ENCODE results near the gene MBOAT1. TPM values are rescaled to one million over a fixed set of nuclear protein-coding genes. Genes with fewer than 3 reads are reported as not detected.
"Not testable (repeated sequence)": the region's sequence is repeated elsewhere in the genome, so short reads cannot be mapped to it uniquely, and the experiment has no call there.

The MBOAT1 gene
- 1 to 10 TPM in 5 of 8 experiments, under 1 TPM in 3; 0.46 to 3.6 (median 1.4) TPM for total RNA-seq

DNA sequence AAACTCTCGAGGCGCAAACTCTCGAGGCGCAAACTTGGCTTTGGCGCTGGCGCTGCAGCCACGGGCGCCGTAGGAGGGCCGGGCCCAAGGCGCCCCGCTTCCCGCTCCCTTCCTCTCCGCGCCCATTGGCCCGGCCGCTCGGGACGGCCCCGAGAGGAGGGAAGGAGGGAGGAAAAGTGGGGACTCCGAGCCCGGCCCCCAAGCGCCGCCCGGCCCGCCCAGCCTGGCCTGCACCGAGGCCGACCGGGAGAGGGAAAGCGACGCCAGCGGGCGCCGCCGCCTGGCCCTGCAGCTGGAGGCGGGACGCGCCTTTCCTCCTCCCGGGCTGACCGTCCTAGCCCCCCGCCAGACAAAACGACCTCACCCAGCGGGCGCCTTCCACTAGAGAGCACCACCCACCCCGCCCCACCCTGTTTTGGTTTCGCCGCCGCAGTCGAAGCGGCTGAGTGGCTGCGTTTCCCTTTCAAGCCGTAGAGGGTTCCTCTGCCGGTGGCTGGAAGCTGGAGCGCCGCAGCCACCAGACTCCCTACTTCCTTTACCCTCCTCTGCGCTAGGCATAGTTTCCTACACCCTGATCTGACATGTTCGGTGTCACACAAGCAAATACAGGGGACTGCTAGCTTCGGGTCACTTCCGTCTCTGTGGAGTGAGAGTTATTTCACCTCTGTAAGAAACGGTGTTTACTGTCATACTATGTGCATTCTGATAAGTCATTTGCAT, at the start of gene MBOAT1:
Gene MBOAT1, minus strand, starts transcription at position 78 of the 720 bp plus-strand sequence. CDS start 235 bp downstream, outside the sequence.
- ATAC-seq (replicated peaks in 6 of 8) = peak; percentile 88 to 97 (median 93)

GRCh38 chr6:20261685-20262084, 49.4 kb upstream of the MBOAT1 start:
- H3K4me3 ChIP-seq = no peak overlapping the region
- no peak for ATAC-seq (replicated peaks in 6 of 8)
- no peaks in the 10 kb centered on the region for H3K4me1 ChIP-seq (replicated peaks in 1 of 2)
- in situ Hi-C loops (cut with MboI; ENCODE audit: low pct_unique_long_range_greater_than_20kb in 2 of 9, low sequenced_read_pairs in 9 of 9, unreplicated experiment in 9 of 9) = no loop called here
- no peak overlapping the region for H3K27ac ChIP-seq
- WGBS, 10 experiments = 0 to 100% (median 81%) methylated on average over 1 to 2 of the region's 2 CpGs

More for the DNA sequence above, at the start of gene MBOAT1:
- peak within 1 kb of the TSS; percentile 43 to 66 (median 46) for H3K4me3 ChIP-seq
- WGBS, 10 experiments = 0 to 8% (median 3%) methylated on average over 1 to 8 of the region's 60 CpGs; no CpG with 5 or more reads in 3 of the 10 experiments
- H3K4me1 ChIP-seq (replicated peaks in 1 of 2) = peaks cover 7 to 8% of the 10 kb centered on the region in 2 donors
- in situ Hi-C loops (cut with MboI; ENCODE audit: low pct_unique_long_range_greater_than_20kb in 2 of 9, low sequenced_read_pairs in 9 of 9, unreplicated experiment in 9 of 9) = no loop called here
- H3K27ac ChIP-seq = no peak within 1 kb of the TSS

DNA sequence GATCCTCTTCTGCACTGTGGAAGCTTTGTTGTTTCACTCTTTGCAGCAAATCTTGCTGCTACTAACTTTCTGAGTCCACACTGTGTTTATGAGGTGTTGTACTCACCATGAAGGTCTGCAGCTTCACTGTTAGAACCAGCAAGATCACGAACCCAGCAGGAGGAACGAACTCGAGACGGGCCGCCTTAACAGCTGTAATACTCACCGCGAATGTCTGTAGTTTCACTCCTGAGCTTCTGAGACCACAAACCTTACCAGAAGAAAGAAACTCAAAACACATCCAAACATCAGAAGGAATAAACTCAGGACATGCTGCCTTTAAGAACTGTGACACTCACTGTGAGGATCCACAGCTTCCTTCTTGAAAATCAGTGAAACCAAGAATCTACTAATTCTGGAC, 48.1 kb upstream of the MBOAT1 start:
- no peak overlapping the region for H3K27ac ChIP-seq
- ATAC-seq (replicated peaks in 6 of 8) = no peak

GRCh38 chr6:20259316-20260049, 47.2 kb upstream of the MBOAT1 start:
- Histone ChIP-seq H3K4me1 (replicated peaks in 1 of 2) (no peaks in the 10 kb centered on the region), H3K27ac (no peak overlapping the region), H3K4me3 (no peak overlapping the region)
- WGBS, 10 experiments = 88 to 98% (median 96%) methylated on average over 4 to 11 of the region's 48 CpGs; no CpG with 5 or more reads in 7 of the 10 experiments
- no peak for ATAC-seq (replicated peaks in 6 of 8)
- in situ Hi-C loops (cut with MboI; ENCODE audit: low pct_unique_long_range_greater_than_20kb in 2 of 9, low sequenced_read_pairs in 9 of 9, unreplicated experiment in 9 of 9) = no loop called here

More for the DNA sequence above, 48.1 kb upstream of the MBOAT1 start:
- H3K4me3 ChIP-seq = no peak overlapping the region
- 60 to 92% (median 85%) methylated on average over 2 to 7 of the region's 7 CpGs; no CpG with 5 or more reads in 6 of the 10 experiments for WGBS, 10 experiments
- no peaks in the 10 kb centered on the region for H3K4me1 ChIP-seq (replicated peaks in 1 of 2)
- in situ Hi-C loops (cut with MboI; ENCODE audit: low pct_unique_long_range_greater_than_20kb in 2 of 9, low sequenced_read_pairs in 9 of 9, unreplicated experiment in 9 of 9) = no loop called here

GRCh38 chr6:20255428-20255827, 43.2 kb upstream of the MBOAT1 start:
- Histone ChIP-seq H3K27ac (no peak overlapping the region), H3K4me1 (replicated peaks in 1 of 2) (no peaks in the 10 kb centered on the region), H3K4me3 (no peak overlapping the region)
- in situ Hi-C loops (cut with MboI; ENCODE audit: low pct_unique_long_range_greater_than_20kb in 2 of 9, low sequenced_read_pairs in 9 of 9, unreplicated experiment in 9 of 9) = no loop called here
- no peak for ATAC-seq (replicated peaks in 6 of 8)

DNA sequence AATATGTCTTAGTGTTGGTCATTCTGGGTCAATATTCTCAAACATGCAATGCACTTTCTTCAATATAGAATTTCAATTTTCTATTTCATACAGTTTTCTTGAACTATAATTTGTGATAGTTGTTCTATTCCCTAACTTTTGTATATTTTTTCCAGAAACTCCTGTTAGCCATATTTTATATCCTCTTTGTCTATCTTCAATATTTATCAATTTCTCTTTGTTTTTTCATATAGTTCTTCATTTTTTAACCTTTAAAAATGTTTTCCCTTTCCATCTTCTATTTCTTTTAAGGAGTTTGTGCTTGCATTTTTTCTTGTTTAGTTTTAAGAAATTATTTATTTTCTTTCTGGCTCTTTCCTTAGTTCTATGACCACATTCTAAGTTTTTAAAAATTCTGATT, 42.0 kb upstream of the MBOAT1 start:
- in situ Hi-C loops (cut with MboI; ENCODE audit: low pct_unique_long_range_greater_than_20kb in 2 of 9, low sequenced_read_pairs in 9 of 9, unreplicated experiment in 9 of 9) = no loop called here
- no peak overlapping the region for H3K27ac ChIP-seq
- no peak for ATAC-seq (replicated peaks in 6 of 8)
- H3K4me3 ChIP-seq = no peak overlapping the region
- no peaks in the 10 kb centered on the region for H3K4me1 ChIP-seq (replicated peaks in 1 of 2)

DNA sequence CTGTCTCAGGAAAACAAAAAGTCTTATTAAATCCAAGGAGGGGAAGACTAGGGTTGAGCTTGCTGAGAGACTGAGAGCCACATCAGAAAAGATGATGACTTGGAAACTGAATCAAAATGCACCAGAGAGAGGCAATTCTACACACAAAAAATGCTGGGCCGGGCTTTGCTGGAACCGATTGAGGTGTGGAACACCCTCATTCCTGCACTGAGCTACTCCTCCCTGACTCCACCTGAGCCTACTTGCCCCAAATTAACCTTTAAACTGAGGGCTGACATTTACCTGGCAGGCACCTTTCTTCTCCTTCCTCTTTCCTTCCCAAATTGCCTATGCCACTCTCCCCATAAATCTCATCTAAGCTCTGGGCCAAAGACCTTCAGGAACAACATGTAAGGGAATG, 40.8 kb upstream of the MBOAT1 start:
- H3K27ac ChIP-seq = no peak overlapping the region
- no peaks in the 10 kb centered on the region for H3K4me1 ChIP-seq (replicated peaks in 1 of 2)
- in situ Hi-C loops (cut with MboI; ENCODE audit: low pct_unique_long_range_greater_than_20kb in 2 of 9, low sequenced_read_pairs in 9 of 9, unreplicated experiment in 9 of 9) = no loop called here
- no peak overlapping the region for H3K4me3 ChIP-seq
- 0 to 100% (median 22%) methylated on average over 1 to 2 of the region's 2 CpGs; no CpG with 5 or more reads in 2 of the 10 experiments for WGBS, 10 experiments
- ATAC-seq (replicated peaks in 6 of 8) = no peak

- no peaks in the 10 kb centered on the region for H3K4me1 ChIP-seq (replicated peaks in 1 of 2)
- WGBS, 10 experiments = 68 to 100% (median 91%) methylated on average over 1 to 6 of the region's 6 CpGs; no CpG with 5 or more reads in 4 of the 10 experiments
- no peak overlapping the region for H3K4me3 ChIP-seq
- no peak for ATAC-seq (replicated peaks in 6 of 8)
- in situ Hi-C loops (cut with MboI; ENCODE audit: low pct_unique_long_range_greater_than_20kb in 2 of 9, low sequenced_read_pairs in 9 of 9, unreplicated experiment in 9 of 9) = no loop called here
- H3K27ac ChIP-seq = no peak overlapping the region
Observed at GRCh38 chr6:20252311-20252710, 40.0 kb upstream of the MBOAT1 start.

- in situ Hi-C loops (cut with MboI; ENCODE audit: low pct_unique_long_range_greater_than_20kb in 2 of 9, low sequenced_read_pairs in 9 of 9, unreplicated experiment in 9 of 9) = no loop called here
- WGBS, 10 experiments = 17 to 93% (median 64%) methylated on average over 1 to 5 of the region's 5 CpGs
Observed at GRCh38 chr6:20251525-20251924, 39.3 kb upstream of the MBOAT1 start.

DNA sequence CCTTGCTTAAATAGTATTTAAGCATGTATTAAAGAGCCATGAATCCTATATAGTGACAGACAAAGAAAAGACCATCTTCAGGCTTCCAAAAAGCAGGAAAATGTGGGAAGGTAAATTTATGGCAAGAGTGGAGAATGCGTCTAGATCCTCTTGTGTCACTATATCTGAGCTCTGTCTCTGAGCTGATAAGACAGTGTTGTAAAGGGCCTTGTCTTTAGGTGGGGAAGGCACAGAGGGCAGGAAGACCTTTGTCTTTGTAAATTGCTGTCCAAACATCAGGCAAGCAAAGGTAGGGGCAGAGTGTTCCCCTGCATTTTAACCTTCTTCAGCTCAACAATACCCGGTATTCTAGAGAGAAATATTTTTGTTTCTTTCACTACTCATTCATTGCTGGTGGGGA, 33.9 kb upstream of the MBOAT1 start:
- 19 to 86% (median 46%) methylated on average over 1 to 2 of the region's 2 CpGs; no CpG with 5 or more reads in 2 of the 10 experiments for WGBS, 10 experiments
- Histone ChIP-seq H3K27ac (no peak overlapping the region), H3K4me3 (no peak overlapping the region), H3K4me1 (replicated peaks in 1 of 2) (peaks cover 7 to 8% of the 10 kb centered on the region in 2 donors)
- no peak for ATAC-seq (replicated peaks in 6 of 8)
- in situ Hi-C loops (cut with MboI; ENCODE audit: low pct_unique_long_range_greater_than_20kb in 2 of 9, low sequenced_read_pairs in 9 of 9, unreplicated experiment in 9 of 9) = no loop called here

More at GRCh38 chr6:20251525-20251924, 39.3 kb upstream of the MBOAT1 start:
- H3K4me1 ChIP-seq (replicated peaks in 1 of 2) = no peaks in the 10 kb centered on the region
- ATAC-seq (replicated peaks in 6 of 8) = no peak
- no peak overlapping the region for H3K4me3 ChIP-seq
- H3K27ac ChIP-seq = no peak overlapping the region

DNA sequence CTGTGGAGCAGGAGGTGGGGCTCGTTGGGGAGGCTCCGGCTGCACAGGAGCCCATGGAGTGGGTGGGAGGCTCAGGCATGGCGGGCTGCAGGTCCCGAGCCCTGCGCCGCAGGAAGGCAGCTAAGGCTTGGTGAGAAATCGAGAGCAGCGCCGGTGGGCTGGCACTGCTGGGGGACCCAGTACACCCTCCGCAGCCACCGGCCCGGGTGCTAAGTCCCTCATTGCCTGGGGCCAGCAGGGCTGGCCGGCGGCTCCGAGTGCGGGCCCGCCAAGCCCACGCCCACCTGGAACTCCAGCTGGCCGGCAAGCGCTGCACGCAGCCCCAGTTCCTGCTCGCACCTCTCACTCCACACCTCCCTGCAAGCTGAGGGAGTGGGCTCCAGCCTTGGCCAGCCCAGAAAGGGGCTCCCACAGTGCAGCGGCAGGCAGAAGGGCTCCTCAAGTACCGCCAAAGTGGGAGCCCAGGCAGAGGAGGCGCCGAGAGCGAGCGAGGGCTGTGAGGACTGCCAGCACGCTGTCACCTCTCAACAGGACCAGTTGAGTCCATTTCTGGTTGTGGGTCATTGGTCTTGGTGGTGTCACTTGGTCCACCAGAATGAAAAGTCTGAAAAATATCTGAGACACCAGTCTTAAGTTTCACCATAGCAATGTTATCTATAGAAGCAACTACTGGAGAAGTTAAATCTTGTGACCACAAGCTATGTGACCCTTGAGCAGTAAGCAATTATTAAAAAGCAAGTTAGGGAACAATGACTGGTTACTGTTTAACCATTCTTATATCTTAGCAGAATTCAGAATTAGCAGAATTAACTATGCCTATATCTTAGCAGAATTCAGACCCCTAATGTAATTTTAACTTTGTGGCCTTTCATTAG, 32.8 kb upstream of the MBOAT1 start:
- H3K4me3 ChIP-seq; H3K4me1 ChIP-seq (replicated peaks in 1 of 2); ATAC-seq (replicated peaks in 6 of 8); H3K27ac ChIP-seq; in situ Hi-C loops (cut with MboI; ENCODE audit: low pct_unique_long_range_greater_than_20kb in 2 of 9, low sequenced_read_pairs in 9 of 9, unreplicated experiment in 9 of 9): not testable (repeated sequence)
- 0 to 100% (median 97%) methylated on average over 1 to 7 of the region's 29 CpGs; no CpG with 5 or more reads in 6 of the 10 experiments for WGBS, 10 experiments

DNA sequence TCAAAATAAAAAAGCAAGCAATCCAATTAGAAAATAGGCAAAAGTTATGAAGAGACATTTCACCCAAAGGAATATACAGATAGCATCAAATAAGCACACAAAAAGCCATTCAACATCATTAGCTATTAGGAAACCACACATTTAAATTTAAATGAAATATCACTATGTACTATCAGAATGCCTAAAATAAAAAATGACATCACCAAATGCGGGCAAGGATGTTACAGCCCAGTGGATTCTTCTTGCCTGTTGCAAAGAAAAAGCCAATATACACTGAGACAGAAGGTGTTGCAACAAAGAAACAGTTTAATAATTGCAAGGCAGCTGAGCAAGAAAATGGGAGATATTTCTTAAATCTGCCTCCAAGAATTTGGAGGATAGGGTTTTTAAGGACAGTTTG, 31.0 kb upstream of the MBOAT1 start:
- no peak for ATAC-seq (replicated peaks in 6 of 8)
- 0 to 100% (median 84%) methylated on average over 1 of the region's 1 CpG; no CpG with 5 or more reads in 2 of the 10 experiments for WGBS, 10 experiments

GRCh38 chr6:20242397-20242796, 30.1 kb upstream of the MBOAT1 start:
- H3K27ac ChIP-seq = no peak overlapping the region
- ATAC-seq (replicated peaks in 6 of 8) = peak in 1 of 8 experiments; percentile 19
- H3K4me1 ChIP-seq (replicated peaks in 1 of 2) = peaks cover 7 to 8% of the 10 kb centered on the region in 2 donors
- H3K4me3 ChIP-seq = no peak overlapping the region
- in situ Hi-C loops (cut with MboI; ENCODE audit: low pct_unique_long_range_greater_than_20kb in 2 of 9, low sequenced_read_pairs in 9 of 9, unreplicated experiment in 9 of 9) = no loop called here
- WGBS, 10 experiments = 40 to 86% (median 64%) methylated on average over 1 of the region's 1 CpG; no CpG with 5 or more reads in 6 of the 10 experiments

More for the DNA sequence above, 31.0 kb upstream of the MBOAT1 start:
- in situ Hi-C loops (cut with MboI; ENCODE audit: low pct_unique_long_range_greater_than_20kb in 2 of 9, low sequenced_read_pairs in 9 of 9, unreplicated experiment in 9 of 9) = no loop called here
- H3K27ac ChIP-seq = no peak overlapping the region
- peaks cover 7 to 8% of the 10 kb centered on the region in 2 donors for H3K4me1 ChIP-seq (replicated peaks in 1 of 2)
- H3K4me3 ChIP-seq = no peak overlapping the region

Measured in motor neuron (in vitro differentiated cells).